Measurements from ENCODE around the gene ALDH5A1.

- TF ChIP-seq CTCF (conservative IDR thresholded peaks at IDR 0.05) (no peak), ZFX (IDR thresholded peaks at IDR 0.05) (no peak)
Observed at GRCh38 chr6:24451581-24452388, 43.0 kb upstream of the ALDH5A1 start.
